H9 (cell line): ENCODE results near the gene SHISA3. TPM values are rescaled to one million over a fixed set of nuclear protein-coding genes. Genes with fewer than 3 reads are reported as not detected.

ENCODE experiments used
- DNase-seq: peaks from one replicate; pipeline ENCODE4 v3.0.0-alpha.2; 2017
- H2AFZ ChIP-seq: one replicate; pipeline ENCODE4 v1.6.1; 2013; ENCODE audit warnings: mild to moderate bottlenecking, low read length, control low read depth, moderate library complexity
- H2AK5ac ChIP-seq: 2 replicates; pipeline ENCODE4 v1.6.1; 2013; ENCODE audit warnings: low read length, control low read depth, mixed read lengths; ENCODE audit not compliant: insufficient read length
- H2BK120ac ChIP-seq: one replicate; pipeline ENCODE4 v1.6.1; 2013; ENCODE audit warnings: low read depth, mild to moderate bottlenecking, low read length, control low read depth, inconsistent platforms; ENCODE audit not compliant: poor library complexity, severe bottlenecking
- H2BK12ac ChIP-seq: 2 replicates; pipeline ENCODE4 v1.6.1; 2013; ENCODE audit warnings: low read length, control low read depth, mixed read lengths, low read depth; ENCODE audit not compliant: insufficient read length
- H2BK15ac ChIP-seq: 2 replicates; pipeline ENCODE4 v1.6.1; 2013; ENCODE audit warnings: low read depth, low read length, control low read depth
- H2BK20ac ChIP-seq: one replicate; pipeline ENCODE4 v1.6.1; 2013; ENCODE audit warnings: low read depth, mild to moderate bottlenecking, low read length, control low read depth, inconsistent platforms; ENCODE audit not compliant: poor library complexity, severe bottlenecking
- H2BK5ac ChIP-seq: 2 replicates; pipeline ENCODE4 v1.6.1; 2013; ENCODE audit warnings: low read length, control low read depth, mixed read lengths; ENCODE audit not compliant: insufficient read length
- H3K14ac ChIP-seq: 2 replicates; pipeline ENCODE4 v1.6.1; 2013; ENCODE audit warnings: low read length, control low read depth; ENCODE audit not compliant: insufficient read depth
- H3K18ac ChIP-seq: 2 replicates; pipeline ENCODE4 v1.6.1; 2013; ENCODE audit warnings: low read depth, mild to moderate bottlenecking, mixed read lengths, low read length, control low read depth; ENCODE audit not compliant: insufficient read length
- H3K23ac ChIP-seq: 2 replicates; pipeline ENCODE4 v1.6.1; 2013; ENCODE audit warnings: low read length, control low read depth, mixed read lengths, low read depth; ENCODE audit not compliant: insufficient read length
- H3K23me2 ChIP-seq: 2 replicates; pipeline ENCODE4 v1.6.1; 2013; ENCODE audit warnings: low read depth, mild to moderate bottlenecking, mixed read lengths, low read length, control low read depth; ENCODE audit not compliant: insufficient read length, poor library complexity, severe bottlenecking
- H3K27ac ChIP-seq: 2 replicates; pipeline ENCODE4 v1.5.1; 2013; ENCODE audit warnings: low read length, control low read depth, mixed read lengths, low read depth; ENCODE audit not compliant: insufficient read length
- H3K27me3 ChIP-seq: 2 replicates; pipeline ENCODE4 v1.6.1; 2013; ENCODE audit warnings: low read length, control low read depth, inconsistent platforms; ENCODE audit not compliant: insufficient read depth
- H3K4ac ChIP-seq: 2 replicates; pipeline ENCODE4 v1.6.1; 2013; ENCODE audit warnings: low read depth, mild to moderate bottlenecking, control low read depth, inconsistent platforms, low read length, moderate library complexity
- H3K4me1 ChIP-seq: 2 replicates; pipeline ENCODE4 v1.6.1; 2013; ENCODE audit warnings: low read length, control low read depth, inconsistent platforms; ENCODE audit not compliant: insufficient read depth
- H3K4me2 ChIP-seq: 2 replicates; pipeline ENCODE4 v1.6.1; 2013; ENCODE audit warnings: low read length, control low read depth, mixed read lengths; ENCODE audit not compliant: insufficient read length, insufficient read depth
- H3K56ac ChIP-seq: 2 replicates; pipeline ENCODE4 v1.6.1; 2013; ENCODE audit warnings: low read depth, mild to moderate bottlenecking, mixed read lengths, low read length, control low read depth; ENCODE audit not compliant: insufficient read length
- H3K79me1 ChIP-seq: 2 replicates; pipeline ENCODE4 v1.6.1; 2013; ENCODE audit warnings: low read depth, mild to moderate bottlenecking, moderate library complexity, low read length, control low read depth, inconsistent platforms; ENCODE audit not compliant: insufficient read depth, poor library complexity, severe bottlenecking
- H3K79me2 ChIP-seq: 2 replicates; pipeline ENCODE4 v1.6.1; 2013; ENCODE audit warnings: low read length, control low read depth, inconsistent platforms; ENCODE audit not compliant: insufficient read depth
- H3K9ac ChIP-seq: 2 replicates; pipeline ENCODE4 v1.6.1; 2013; ENCODE audit warnings: low read length, control low read depth, mixed read lengths; ENCODE audit not compliant: insufficient read length; ENCODE audit errors: extremely low read depth
- H3K9me3 ChIP-seq: one replicate; pipeline ENCODE4 v1.6.1; 2013; ENCODE audit warnings: low read depth, low read length, inconsistent platforms; ENCODE audit not compliant: control insufficient read depth
- H3T11ph ChIP-seq: one replicate; pipeline ENCODE4 v1.6.1; 2013; ENCODE audit warnings: mild to moderate bottlenecking, low read length, control low read depth, inconsistent platforms
- H4K20me1 ChIP-seq: one replicate; pipeline ENCODE4 v1.6.1; 2013; ENCODE audit not compliant: control insufficient read depth, insufficient read length, insufficient read depth
- H4K5ac ChIP-seq: 2 replicates; pipeline ENCODE4 v1.6.1; 2013; ENCODE audit warnings: low read depth, mild to moderate bottlenecking, mixed read lengths, low read length, control low read depth; ENCODE audit not compliant: insufficient read length
- H4K8ac ChIP-seq: replicated peaks from 2 replicates; pipeline ENCODE4 v1.6.1; 2013; ENCODE audit warnings: low read length, control low read depth, mixed read lengths, low read depth; ENCODE audit not compliant: insufficient read length
- H4K91ac ChIP-seq: 2 replicates; pipeline ENCODE4 v1.6.1; 2013; ENCODE audit warnings: low read depth, mild to moderate bottlenecking, moderate library complexity, mixed read lengths, low read length, control low read depth; ENCODE audit not compliant: insufficient read length
- H3K27ac Mint-ChIP-seq, 3 experiments: 2 replicates in 2 of 3; 3 replicates in 1 of 3; pipeline ENCODE4 v1.8.0; 2020 to 2021; ENCODE audit warnings: mixed read lengths in 3 of 3, mild to moderate bottlenecking in 1 of 3, moderate library complexity in 1 of 3
- H3K27me3 Mint-ChIP-seq: 2 replicates; pipeline ENCODE4 v1.8.0; 2021; ENCODE audit warnings: low read depth, mild to moderate bottlenecking, moderate library complexity, mixed read lengths
- H3K36me3 Mint-ChIP-seq, 3 experiments: 2 replicates in 2 of 3; 3 replicates in 1 of 3; pipeline ENCODE4 v1.8.0; 2020 to 2021; ENCODE audit warnings: low read depth in 3 of 3, mixed read lengths in 3 of 3; ENCODE audit not compliant: insufficient read depth in 1 of 3
- H3K4me1 Mint-ChIP-seq, 2 experiments: 2 replicates each; pipeline ENCODE4 v1.8.0; 2020; ENCODE audit warnings: mixed read lengths in 2 of 2
- H3K4me3 Mint-ChIP-seq, 2 experiments: 2 replicates in 1 of 2; 3 replicates in 1 of 2; pipeline ENCODE4 v1.8.0; 2020 to 2021; ENCODE audit warnings: mild to moderate bottlenecking in 2 of 2, mixed read lengths in 2 of 2, moderate library complexity in 1 of 2
- H3K9me3 Mint-ChIP-seq, 2 experiments: 2 replicates in 1 of 2; 3 replicates in 1 of 2; pipeline ENCODE4 v1.8.0; 2020; ENCODE audit warnings: mild to moderate bottlenecking in 2 of 2, mixed read lengths in 2 of 2, moderate library complexity in 1 of 2
- CTCF ChIP-seq: fragments of 200-600 bp; sonication (generic); conservative IDR thresholded peaks from 3 replicates; pipeline ENCODE4 v1.8.0; 2021; ENCODE audit warnings: antibody characterized with exemption, mild to moderate bottlenecking
- WGBS: extraction: QIAGEN DNeasy Blood & Tissue Kit; methylation state at CpG from one replicate; pipeline ENCODE4 v1.1.7; 2013; ENCODE audit warnings: missing lambda C conversion rate, low lambda C conversion rate, mixed read lengths; ENCODE audit not compliant: insufficient read length; ENCODE audit errors: extremely low coverage; 5-methylcytosine and 5-hydroxymethylcytosine counted together
- total RNA-seq: library from RNA; stranded (reverse); gene quantifications from 2 replicates; pipeline ENCODE4 v1.2.1, GENCODE V29; 2021

Gene SHISA3
- total RNA-seq, 1 experiment from 2014 or later, result 1.7 TPM

GRCh38 chr4:42442601-42443000 lies 45.3 kb downstream of the SHISA3 start:
- no peak overlapping the region for H3K4me3 Mint-ChIP-seq
- H3T11ph ChIP-seq, result no peak overlapping the region
- no peak overlapping the region for H2BK12ac ChIP-seq
- H3K27me3 Mint-ChIP-seq, result no peaks in the 10 kb centered on the region
- H2BK15ac ChIP-seq, result no peak overlapping the region
- H3K4me1 Mint-ChIP-seq, result peaks cover 16 to 19% of the 10 kb centered on the region in 2 experiments
- no peak overlapping the region for H3K56ac ChIP-seq
- H3K23me2 ChIP-seq, result no peaks in the 10 kb centered on the region
- no peak overlapping the region for H3K4me2 ChIP-seq
- H2AK5ac ChIP-seq, result no peak overlapping the region
- H3K36me3 Mint-ChIP-seq, result no peaks in the 10 kb centered on the region
- no peak for TF ChIP-seq CTCF
- H2BK5ac ChIP-seq, result no peak overlapping the region
- H3K9me3 Mint-ChIP-seq, result no peaks in the 10 kb centered on the region; a peak in 1 of 5 replicates
- no peak overlapping the region for H3K9ac ChIP-seq
- H3K4me1 ChIP-seq, result peaks cover 5% of the 10 kb centered on the region
- no peak overlapping the region for H3K18ac ChIP-seq
- no peak overlapping the region for H2BK20ac ChIP-seq
- no peak overlapping the region for H4K8ac ChIP-seq
- H3K27ac Mint-ChIP-seq, result no peak overlapping the region
- H3K4ac ChIP-seq, result no peak overlapping the region
- no peak for DNase-seq
- H2BK120ac ChIP-seq, result no peak overlapping the region
- WGBS, result no CpG with 5 or more reads among the region's 2 CpGs
- H3K79me2 ChIP-seq, result peaks cover 1% of the 10 kb centered on the region; the same call in 1 of the 2 replicates
- H2AFZ ChIP-seq, result no peak overlapping the region
- no peak overlapping the region for H4K5ac ChIP-seq
- H4K20me1 ChIP-seq, result no peaks in the 10 kb centered on the region
- no peak overlapping the region for H3K23ac ChIP-seq
- H3K14ac ChIP-seq, result no peak overlapping the region
- no peaks in the 10 kb centered on the region for H3K79me1 ChIP-seq
- no peaks in the 10 kb centered on the region for H3K9me3 ChIP-seq
- no peak overlapping the region for H4K91ac ChIP-seq
- no peak overlapping the region for H3K27ac ChIP-seq
- no peaks in the 10 kb centered on the region for H3K27me3 ChIP-seq
